Thyroid gland (tissue), 4 donors: ENCODE data around the gene CLDN34. TPM values are rescaled to one million over a fixed set of nuclear protein-coding genes. Genes with fewer than 3 reads are reported as not detected.

Source experiments
- DNase-seq, 2 donors: peaks; one replicate each; pipeline ENCODE4 v3.0.0-alpha.2; 2019
- H3K27ac ChIP-seq, 3 donors: fragments of 200-600 bp; sonication (generic); 1 replicate in 2 of 3; 2 replicates in 1 of 3; pipeline ENCODE4 v1.5.1; 2016 to 2019; ENCODE audit warnings: mild to moderate bottlenecking in 1 of 3, moderate library complexity in 1 of 3
- H3K27me3 ChIP-seq: fragments of 200-600 bp; sonication (generic); one replicate; pipeline ENCODE4 v1.5.1; 2019
- H3K36me3 ChIP-seq, 2 donors: fragments of 200-600 bp; sonication (generic); one replicate each; pipeline ENCODE4 v1.5.1; 2016 to 2019
- H3K4me1 ChIP-seq, 2 donors: fragments of 200-600 bp; sonication (generic); one replicate each; pipeline ENCODE4 v1.5.1; 2017 to 2019
- H3K4me3 ChIP-seq, 3 donors: fragments of 200-600 bp; sonication (generic); replicated peaks in 1 of 3; 1 replicate in 2 of 3; 2 replicates in 1 of 3; pipeline ENCODE4 v1.5.1; 2016; ENCODE audit warnings: mild to moderate bottlenecking in 1 of 3
- H3K9me3 ChIP-seq: fragments of 200-600 bp; sonication (generic); one replicate; pipeline ENCODE4 v1.5.1; 2017
- CTCF ChIP-seq, 6 experiments: fragments of 200-600 bp in 3 of 6; fragments of 450-650 bp in 3 of 6; sonication (generic) in 3 of 6; IDR thresholded peaks; one replicate each; pipeline ENCODE4 v1.5.1; 2016 to 2019; ENCODE audit warnings: antibody characterized with exemption in 6 of 6, mild to moderate bottlenecking in 2 of 6, inconsistent platforms in 1 of 6, moderate library complexity in 1 of 6
- POLR2A ChIP-seq, 2 donors: fragments of 450-650 bp; IDR thresholded peaks; one replicate each; pipeline ENCODE4 v1.6.1; 2017; ENCODE audit warnings: antibody characterized with exemption in 2 of 2, mild to moderate bottlenecking in 2 of 2, moderate library complexity in 1 of 2
- WGBS, 2 donors: methylation state at CpG; one replicate each; pipeline ENCODE4 v1.1.5; 2017; 5-methylcytosine and 5-hydroxymethylcytosine counted together
- intact Hi-C: fragments of 100-400 bp; cut with DNase I; formaldehyde crosslinking; loops from one replicate; pipeline ENCODE4 v1.15.1; 2023
- total RNA-seq, 4 donors: library from RNA; depleted of rRNA; stranded (reverse); fragments of >200 nt; gene quantifications; one replicate each; pipeline ENCODE4 v1.2.3, GENCODE V29; 2016

The CLDN34 gene
- total RNA-seq, 4 donors from 2014 or later = 0.67 TPM; not detected in 3

GRCh38 chrX:10015723-10016518 lies 48.8 kb downstream of the CLDN34 start:
- DNase-seq = peak; percentile 39 to 42
- H3K9me3 ChIP-seq = no peaks in the 10 kb centered on the region
- TF ChIP-seq CTCF (IDR thresholded peaks at IDR 0.05) (peak in 2 of 6 experiments; percentile 6 to 11), POLR2A (IDR thresholded peaks at IDR 0.05) (no peak)
- no CpG with 5 or more reads among the region's 87 CpGs for whole genome bisulfite sequencing, 2 donors
- peak overlapping the region; percentile 60 to 86 (median 68) for H3K27ac ChIP-seq
- intact Hi-C loops = loop anchor here (10.0 kb wide), 1 partner anchor 69 kb away; no protein-coding TSS in a partner anchor
- H3K4me3 ChIP-seq = peak overlapping the region in 2 of 3 donors; percentile 35 to 40
- no peaks in the 10 kb centered on the region for H3K36me3 ChIP-seq
- no peaks in the 10 kb centered on the region for H3K27me3 ChIP-seq
- peaks cover 0 to 12% of the 10 kb centered on the region in 2 donors for H3K4me1 ChIP-seq

GRCh38 chrX:10016519-10017132 lies 49.5 kb downstream of the CLDN34 start:
- H3K27me3 ChIP-seq = no peaks in the 10 kb centered on the region
- intact Hi-C loops = loop anchor here (10.0 kb wide), 1 partner anchor 68 kb away; no protein-coding TSS in a partner anchor
- peaks cover 0 to 12% of the 10 kb centered on the region in 2 donors for H3K4me1 ChIP-seq
- DNase-seq = peak in 1 of 2 donors; percentile 8
- H3K4me3 ChIP-seq = peak overlapping the region in 2 of 3 donors; percentile 35 to 40
- whole genome bisulfite sequencing, 2 donors = 37 to 47% methylated on average over 9 of the region's 11 CpGs
- no peaks in the 10 kb centered on the region for H3K36me3 ChIP-seq
- H3K27ac ChIP-seq = peak overlapping the region; percentile 60 to 86 (median 68)
- no peaks in the 10 kb centered on the region for H3K9me3 ChIP-seq
- TF ChIP-seq CTCF (IDR thresholded peaks at IDR 0.05) = no peak
- TF ChIP-seq POLR2A (IDR thresholded peaks at IDR 0.05) = no peak

GRCh38 chrX:10017872-10018271 lies 50.7 kb downstream of the CLDN34 start:
- Histone ChIP-seq H3K9me3 (no peaks in the 10 kb centered on the region), H3K4me1 (peaks cover 0 to 12% of the 10 kb centered on the region in 2 donors), H3K27ac (peak overlapping the region; percentile 21 to 60 (median 41)), H3K27me3 (no peaks in the 10 kb centered on the region), H3K36me3 (no peaks in the 10 kb centered on the region), H3K4me3 (no peak overlapping the region)
- no peak for DNase-seq
- TF ChIP-seq CTCF (IDR thresholded peaks at IDR 0.05) (no peak), POLR2A (IDR thresholded peaks at IDR 0.05) (no peak)
- 34 to 36% methylated on average over 8 of the region's 8 CpGs for WGBS, 2 donors
- intact Hi-C loops = loop anchor here (10.0 kb wide), 1 partner anchor 67 kb away; no protein-coding TSS in a partner anchor

Other genes starting within 250 kb of the CLDN34 start
- gene GPR143, start 201.5 kb upstream of the CLDN34 start, total RNA-seq = 1 to 10 TPM; 1.7 to 4.9 (median 3.4) TPM
- 10 to 100 TPM in 1 of 4 donors, 1 to 10 TPM in 3; 2.8 to 16.5 (median 6.1) TPM for gene SHROOM2, start 180.9 kb upstream of the CLDN34 start, total RNA-seq
- 10 to 100 TPM in 3 of 4 donors, 1 to 10 TPM in 1; 7.1 to 19.1 (median 15.9) TPM for gene CLCN4, start 189.6 kb downstream of the CLDN34 start, total RNA-seq